HTERT RPE-1 (cell line): ENCODE measurements around the gene SSR3.

ENCODE experiments used
- in situ Hi-C: fragments of 300-500 bp; cut with MboI; formaldehyde crosslinking; loops from 4 replicates; pipeline ENCODE4 v1.14.3; 2020; ENCODE audit warnings: low sequenced_read_pairs

SSR3 gene

DNA sequence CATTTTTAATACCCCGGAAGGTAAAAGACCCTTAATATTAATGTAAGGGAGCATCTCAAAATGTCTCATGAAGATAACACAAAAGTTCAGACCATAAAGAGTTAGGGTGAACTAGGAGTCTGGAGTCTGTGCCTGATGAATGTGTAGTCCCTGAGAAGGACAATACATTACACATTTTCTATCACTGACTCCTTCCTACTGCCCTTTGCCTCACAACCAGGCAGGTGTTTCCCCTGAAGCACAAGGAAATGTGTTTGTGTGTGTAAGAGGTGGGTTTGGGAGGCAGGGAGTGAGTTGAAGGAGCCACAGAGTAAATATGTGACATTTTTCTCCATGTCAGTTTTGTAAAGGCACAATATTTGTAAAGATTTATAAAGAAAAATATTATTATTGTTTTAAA lies 59.1 kb downstream of the SSR3 start:
- in situ Hi-C loops: no loop called here

DNA sequence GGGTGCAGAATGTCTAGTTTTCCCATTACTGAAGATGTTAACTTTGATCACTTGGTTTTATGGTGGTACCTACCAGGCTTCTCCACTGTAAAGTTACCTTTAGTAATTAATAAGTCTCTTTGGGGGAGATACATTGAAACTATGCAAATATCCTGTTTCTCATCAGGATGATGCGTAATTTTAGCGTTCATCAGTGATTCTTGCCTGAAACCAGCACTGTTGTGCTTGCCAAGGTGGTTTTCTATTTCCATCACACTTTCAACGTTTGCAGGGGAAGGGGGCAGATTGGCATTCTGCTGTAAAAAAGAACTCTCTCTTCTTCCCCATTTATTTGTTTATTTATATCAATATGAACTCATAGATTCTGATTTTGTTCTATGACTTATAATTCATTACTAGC lies 61.0 kb downstream of the SSR3 start:
- in situ Hi-C loops: no loop called here

DNA sequence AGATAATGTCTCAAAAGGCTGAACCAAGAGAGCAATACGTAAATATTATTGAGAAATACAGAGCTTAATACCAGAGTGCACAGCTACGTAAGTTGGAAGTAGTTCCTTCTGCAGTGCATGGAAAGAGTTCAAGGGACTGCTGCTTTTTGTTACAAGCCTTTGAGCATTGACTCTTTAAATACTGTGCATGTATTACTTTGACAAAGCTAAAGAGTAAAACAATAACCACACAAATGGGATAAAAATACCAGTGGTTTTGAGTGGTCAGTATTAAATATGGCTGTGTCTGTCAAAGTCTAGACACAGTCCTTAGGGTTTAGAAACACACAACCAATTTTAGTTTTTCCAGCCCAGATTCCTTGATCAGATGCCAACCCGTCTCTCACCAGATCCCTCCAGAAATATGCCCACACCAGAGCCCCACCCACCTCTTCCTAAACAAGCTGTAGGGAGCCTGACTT lies 62.1 kb downstream of the SSR3 start:
- in situ Hi-C loops: no loop called here

DNA sequence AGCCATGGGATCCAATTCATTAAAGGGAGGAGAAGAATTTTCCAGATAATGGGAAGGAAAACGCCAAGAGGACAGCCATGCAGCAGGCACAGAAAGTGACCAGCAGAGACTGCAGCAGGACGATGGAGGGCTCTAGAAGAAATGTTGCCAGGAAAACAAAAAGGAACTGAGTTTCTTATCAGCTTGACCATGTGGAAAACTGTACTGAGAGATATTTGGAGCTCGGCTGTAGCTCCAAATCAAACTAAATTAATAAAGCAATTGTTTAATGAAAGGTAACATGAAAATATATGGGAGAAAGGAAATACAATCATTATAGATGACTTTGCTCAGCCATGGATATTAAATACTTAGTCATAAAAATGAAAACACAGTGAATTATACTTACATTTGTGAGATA lies 63.7 kb downstream of the SSR3 start:
- in situ Hi-C loops: no loop called here
